Keratinocyte (primary cell): ENCODE measurements around the gene TBC1D12. TPM values are rescaled to one million over a fixed set of nuclear protein-coding genes. Genes with fewer than 3 reads are reported as not detected.
A peak's percentile ranks its signal among the peaks of the same experiment; 100 is the strongest.

Experiments
- DNase-seq: peaks from one replicate; pipeline ENCODE4 v3.0.0-alpha.2; 2011; ENCODE audit warnings: low read depth, missing footprints, low spot score
- FAIRE-seq: peaks from 2 replicates; lab custom pipeline; 2011; peaks lifted over from hg19 to GRCh38; lab: Jason Lieb, UNC
- H2AFZ ChIP-seq: 2 replicates; pipeline ENCODE4 v1.6.0; 2012; ENCODE audit warnings: low read length, control low read depth, inconsistent platforms; ENCODE audit not compliant: control insufficient read depth
- H3K27ac ChIP-seq: 2 replicates; pipeline ENCODE4 v1.5.1; 2011; ENCODE audit warnings: low read length; ENCODE audit not compliant: control insufficient read depth, insufficient read depth
- H3K27me3 ChIP-seq: 3 replicates; pipeline ENCODE4 v1.6.0; 2011; ENCODE audit warnings: low read length; ENCODE audit not compliant: control insufficient read depth, insufficient read depth; ENCODE audit errors: extremely low read depth
- H3K36me3 ChIP-seq, 2 experiments: 2 replicates in 1 of 2; 3 replicates in 1 of 2; pipeline ENCODE4 v1.5.1; 2011; ENCODE audit warnings: low read length in 2 of 2, mild to moderate bottlenecking in 1 of 2; ENCODE audit not compliant: control insufficient read depth in 2 of 2, insufficient read depth in 2 of 2; ENCODE audit errors: extremely low read depth in 1 of 2
- H3K4me1 ChIP-seq: 3 replicates; pipeline ENCODE4 v1.5.1; 2011; ENCODE audit warnings: low read length; ENCODE audit not compliant: control insufficient read depth, insufficient read depth; ENCODE audit errors: extremely low read depth
- H3K4me2 ChIP-seq: 3 replicates; pipeline ENCODE4 v1.6.0; 2011; ENCODE audit warnings: low read depth, low read length; ENCODE audit not compliant: control insufficient read depth, insufficient read depth; ENCODE audit errors: extremely low read depth
- H3K4me3 ChIP-seq, 3 experiments: fragments of 200-600 bp in 1 of 3; sonication (generic) in 1 of 3; 2 replicates in 2 of 3; 3 replicates in 1 of 3; pipeline ENCODE4 v1.5.1; 2011 to 2016; ENCODE audit warnings: low read length in 3 of 3, mild to moderate bottlenecking in 3 of 3, control low read depth in 2 of 3, inconsistent platforms in 1 of 3, low read depth in 1 of 3, mixed read lengths in 1 of 3, mixed run types in 1 of 3, moderate library complexity in 1 of 3; ENCODE audit not compliant: control insufficient read depth in 2 of 3, insufficient read depth in 2 of 3; ENCODE audit errors: extremely low read depth in 1 of 3
- H3K79me2 ChIP-seq: 2 replicates; pipeline ENCODE4 v1.6.0; 2012; ENCODE audit warnings: low read length; ENCODE audit not compliant: control insufficient read depth, insufficient read depth
- H3K9ac ChIP-seq: 3 replicates; pipeline ENCODE4 v1.6.0; 2011; ENCODE audit warnings: low read length; ENCODE audit not compliant: control insufficient read depth, insufficient read depth; ENCODE audit errors: extremely low read depth
- H3K9me1 ChIP-seq: 3 replicates; pipeline ENCODE4 v1.6.0; 2011; ENCODE audit warnings: low read length; ENCODE audit not compliant: control insufficient read depth, insufficient read depth; ENCODE audit errors: extremely low read depth
- H3K9me3 ChIP-seq: 2 replicates; pipeline ENCODE4 v1.5.1; 2012; ENCODE audit warnings: low read depth, low read length; ENCODE audit not compliant: control insufficient read depth
- H4K20me1 ChIP-seq: 3 replicates; pipeline ENCODE4 v1.6.0; 2011; ENCODE audit warnings: low read length; ENCODE audit not compliant: control insufficient read depth, insufficient read depth; ENCODE audit errors: extremely low read depth
- EZH2 ChIP-seq: IDR thresholded peaks from one replicate; pipeline ENCODE4 v1.6.1; 2012; ENCODE audit warnings: inconsistent platforms, mild to moderate bottlenecking, low read length, moderate library complexity
- dilution Hi-C: fragments of 300-500 bp; cut with MboI; formaldehyde crosslinking; loops from one replicate; pipeline ENCODE4 v1.7.0; 2020; ENCODE audit warnings: low sequenced_read_pairs; ENCODE audit not compliant: extremely low pct_ligation_motif_present
- polyA plus RNA-seq, 5 experiments: library from polyadenylated mRNA; depleted of rRNA in 3 of 5; stranded (reverse) in 3 of 5; stranded (forward) in 1 of 5; unstranded in 1 of 5; fragments of >200 nt; gene quantifications; 1 replicate in 1 of 5; 2 replicates in 3 of 5; 3 replicates in 1 of 5; pipeline versions ENCODE4 v1.2.1 to v1.2.3, GENCODE V29; 2011 to 2012; ENCODE audit warnings: missing spikeins in 2 of 5, low read depth in 1 of 5, low replicate concordance in 1 of 5
- TF ChIP-seq, protein P1 (sequence below), 3 experiments: IDR thresholded peaks in 1 of 3; conservative IDR thresholded peaks in 1 of 3; optimal IDR thresholded peaks in 1 of 3; 2 replicates in 2 of 3; 3 replicates in 1 of 3; pipeline versions ENCODE3 to v1.5.1; 2011; ENCODE audit warnings: low read length in 3 of 3, mild to moderate bottlenecking in 3 of 3, moderate library complexity in 2 of 3, control low read depth in 1 of 3, inconsistent platforms in 1 of 3; ENCODE audit not compliant: insufficient read depth in 2 of 3; ENCODE audit errors: extremely low read depth in 1 of 3

The TBC1D12 gene
- polyA plus RNA-seq, 1 donor (not counting 4 experiments of a cell fraction or from before 2014, with no cell fraction given): 7.0 TPM

DNA sequence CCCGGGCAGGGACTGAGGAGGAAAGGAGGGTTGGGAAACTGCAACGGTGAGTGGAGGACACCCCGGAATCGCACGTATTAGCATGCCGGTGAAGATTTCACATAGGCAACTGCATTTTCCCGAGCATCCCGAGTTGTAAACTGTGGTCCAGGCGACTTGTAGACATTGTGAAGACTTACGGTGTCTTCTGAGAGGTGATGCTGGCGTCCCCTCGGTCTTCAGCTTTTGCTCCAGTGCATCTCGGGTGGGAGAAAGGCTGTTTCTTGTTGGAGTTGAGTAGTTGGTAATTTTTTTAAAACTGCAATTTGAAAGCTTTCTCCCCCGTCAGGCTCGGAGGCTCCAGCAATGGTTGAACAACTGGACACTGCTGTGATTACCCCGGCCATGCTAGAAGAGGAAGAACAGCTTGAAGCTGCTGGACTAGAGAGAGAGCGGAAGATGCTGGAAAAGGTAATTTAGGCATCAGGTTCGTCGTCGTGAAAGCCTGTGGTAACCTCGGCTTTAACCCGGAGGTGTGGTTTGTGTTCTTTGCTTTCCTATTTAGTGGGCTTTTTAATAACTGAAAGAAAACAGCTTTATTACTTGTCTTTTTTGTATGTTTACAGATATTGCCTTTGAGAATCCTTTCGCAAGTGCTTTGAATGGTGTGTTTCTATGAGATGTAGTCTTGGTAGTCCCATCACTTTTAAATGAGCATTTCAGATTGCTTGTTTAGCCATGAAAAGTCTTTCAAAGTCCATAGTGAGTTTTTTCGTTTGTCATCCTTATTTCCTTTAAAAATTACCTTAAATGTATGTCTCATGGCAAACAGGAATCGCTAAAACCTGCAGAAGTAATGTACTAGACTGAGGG, 143.9 kb downstream of the TBC1D12 start:
- DNase-seq (no peak), FAIRE-seq (no peak)
- Histone ChIP-seq H3K27ac (peak overlapping the region; percentile 72), H3K4me1 (peaks cover 10% of the 10 kb centered on the region), H3K9me3 (no peaks in the 10 kb centered on the region), H3K79me2 (peaks cover 24% of the 10 kb centered on the region), H3K36me3 (no peaks in the 10 kb centered on the region), H3K9me1 (no peaks in the 10 kb centered on the region), H4K20me1 (no peaks in the 10 kb centered on the region), H3K4me2 (peak overlapping the region; percentile 84), H2AFZ (peak overlapping the region; percentile 95), H3K4me3 (peak overlapping the region; percentile 67 to 93 (median 82)), H3K9ac (peak overlapping the region; percentile 86), H3K27me3 (no peaks in the 10 kb centered on the region)
- dilution Hi-C loops: no loop called here
- TF ChIP-seq EZH2: no peak
- TF ChIP-seq, protein P1, sequence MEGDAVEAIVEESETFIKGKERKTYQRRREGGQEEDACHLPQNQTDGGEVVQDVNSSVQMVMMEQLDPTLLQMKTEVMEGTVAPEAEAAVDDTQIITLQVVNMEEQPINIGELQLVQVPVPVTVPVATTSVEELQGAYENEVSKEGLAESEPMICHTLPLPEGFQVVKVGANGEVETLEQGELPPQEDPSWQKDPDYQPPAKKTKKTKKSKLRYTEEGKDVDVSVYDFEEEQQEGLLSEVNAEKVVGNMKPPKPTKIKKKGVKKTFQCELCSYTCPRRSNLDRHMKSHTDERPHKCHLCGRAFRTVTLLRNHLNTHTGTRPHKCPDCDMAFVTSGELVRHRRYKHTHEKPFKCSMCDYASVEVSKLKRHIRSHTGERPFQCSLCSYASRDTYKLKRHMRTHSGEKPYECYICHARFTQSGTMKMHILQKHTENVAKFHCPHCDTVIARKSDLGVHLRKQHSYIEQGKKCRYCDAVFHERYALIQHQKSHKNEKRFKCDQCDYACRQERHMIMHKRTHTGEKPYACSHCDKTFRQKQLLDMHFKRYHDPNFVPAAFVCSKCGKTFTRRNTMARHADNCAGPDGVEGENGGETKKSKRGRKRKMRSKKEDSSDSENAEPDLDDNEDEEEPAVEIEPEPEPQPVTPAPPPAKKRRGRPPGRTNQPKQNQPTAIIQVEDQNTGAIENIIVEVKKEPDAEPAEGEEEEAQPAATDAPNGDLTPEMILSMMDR (optimal IDR thresholded peaks at IDR 0.05 in 1 of 3, IDR thresholded peaks at IDR 0.05 in 1 of 3, conservative IDR thresholded peaks at IDR 0.05 in 1 of 3; ENCODE audit: extremely low read depth in 1 of 3, insufficient read depth in 2 of 3, low read length in 3 of 3): no peak

DNA sequence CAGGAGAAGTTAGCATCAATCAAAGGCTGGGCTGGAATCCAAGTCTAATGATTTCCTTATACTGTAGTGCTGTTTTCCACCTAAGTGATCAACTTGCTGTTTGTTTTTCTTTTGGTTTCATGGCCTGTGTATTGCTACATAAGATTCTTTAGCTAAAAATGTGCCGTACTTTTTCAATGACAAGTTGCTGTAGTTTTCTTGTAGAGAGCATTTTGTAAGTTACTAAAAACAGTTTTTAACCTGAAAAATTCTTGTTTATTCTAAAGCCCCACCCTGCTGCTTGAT, 144.5 kb downstream of the TBC1D12 start:
- Histone ChIP-seq H3K9me3 (no peaks in the 10 kb centered on the region), H3K9ac (peak overlapping the region; percentile 86), H3K4me3 (peak overlapping the region in 2 of 3 experiments; percentile 82 to 93), H3K27me3 (no peaks in the 10 kb centered on the region), H3K36me3 (no peaks in the 10 kb centered on the region), H2AFZ (peak overlapping the region; percentile 95), H3K27ac (peak overlapping the region; percentile 72), H3K4me2 (peak overlapping the region; percentile 84), H3K9me1 (no peaks in the 10 kb centered on the region), H3K4me1 (peaks cover 10% of the 10 kb centered on the region), H3K79me2 (peaks cover 24% of the 10 kb centered on the region), H4K20me1 (no peaks in the 10 kb centered on the region)
- DNase-seq (no peak), FAIRE-seq (no peak)
- TF ChIP-seq, protein P1 (optimal IDR thresholded peaks at IDR 0.05 in 1 of 3, IDR thresholded peaks at IDR 0.05 in 1 of 3, conservative IDR thresholded peaks at IDR 0.05 in 1 of 3; ENCODE audit: extremely low read depth in 1 of 3, insufficient read depth in 2 of 3, low read length in 3 of 3): no peak
- no peak for TF ChIP-seq EZH2
- dilution Hi-C loops: no loop called here
